Measurements from ENCODE around the gene MCCD1. TPM values are rescaled to one million over a fixed set of nuclear protein-coding genes. Genes with fewer than 3 reads are reported as not detected.

Gene MCCD1
- total RNA-seq, 1 experiment from 2014 or later, result not detected

GRCh38 chr6:31510007-31510406 is 18.8 kb upstream of the MCCD1 start:
- H3K36me3 Mint-ChIP-seq (ENCODE audit: insufficient read depth in 1 of 3, low read depth in 3 of 3), result peaks cover 41 to 49% (median 49%) of the 10 kb centered on the region in 3 experiments

More at GRCh38 chr6:31510007-31510406, 18.8 kb upstream of the MCCD1 start:
- H2AFZ ChIP-seq (ENCODE audit: low read length), result no peak overlapping the region
- no peak overlapping the region for H3K4ac ChIP-seq (ENCODE audit: low read depth, low read length)
- H3K23me2 ChIP-seq (ENCODE audit: insufficient read length, low read depth, low read length, poor library complexity, severe bottlenecking), result no peaks in the 10 kb centered on the region
- H3K27ac Mint-ChIP-seq, result no peak overlapping the region; a peak in 1 of 7 replicates
- no peaks in the 10 kb centered on the region for H3K27me3 ChIP-seq (ENCODE audit: insufficient read depth, low read length)
- no peak overlapping the region for H2BK120ac ChIP-seq (ENCODE audit: low read depth, low read length, poor library complexity, severe bottlenecking)
- no peak for DNase-seq
- H3K4me1 ChIP-seq (ENCODE audit: insufficient read depth, low read length), result no peaks in the 10 kb centered on the region
- no peaks in the 10 kb centered on the region for H3K79me1 ChIP-seq (ENCODE audit: insufficient read depth, low read depth, low read length, poor library complexity, severe bottlenecking)
- H3K56ac ChIP-seq (ENCODE audit: insufficient read length, low read depth, low read length), result no peak overlapping the region
- no peak overlapping the region for H2BK12ac ChIP-seq (ENCODE audit: insufficient read length, low read depth, low read length)
- WGBS (ENCODE audit: extremely low coverage, insufficient read length, low lambda C conversion rate), result no CpG with 5 or more reads among the region's 4 CpGs
- no peak overlapping the region for H3K27ac ChIP-seq (ENCODE audit: insufficient read length, low read depth, low read length)
- no peak overlapping the region for H2BK5ac ChIP-seq (ENCODE audit: insufficient read length, low read length)
- H3K79me2 ChIP-seq (ENCODE audit: insufficient read depth, low read length), result no peaks in the 10 kb centered on the region
- no peaks in the 10 kb centered on the region for H3K27me3 Mint-ChIP-seq (ENCODE audit: low read depth)
- H3K4me1 Mint-ChIP-seq, result peaks cover 0 to 5% of the 10 kb centered on the region in 2 experiments; a peak in 2 of 4 replicates
- H4K5ac ChIP-seq (ENCODE audit: insufficient read length, low read depth, low read length), result no peak overlapping the region
- H2BK20ac ChIP-seq (ENCODE audit: low read depth, low read length, poor library complexity, severe bottlenecking), result no peak overlapping the region
- TF ChIP-seq CTCF (conservative IDR thresholded peaks at IDR 0.05), result no peak
- no peak overlapping the region for H3T11ph ChIP-seq (ENCODE audit: low read length)
- no peak overlapping the region for H3K23ac ChIP-seq (ENCODE audit: insufficient read length, low read depth, low read length)
- no peak overlapping the region for H3K14ac ChIP-seq (ENCODE audit: insufficient read depth, low read length)
- H3K9me3 Mint-ChIP-seq, result peaks cover 0 to 2% of the 10 kb centered on the region in 2 experiments; a peak in 2 of 5 replicates
- H3K4me2 ChIP-seq (ENCODE audit: insufficient read depth, insufficient read length, low read length), result no peak overlapping the region
- no peak overlapping the region for H3K18ac ChIP-seq (ENCODE audit: insufficient read length, low read depth, low read length)
- H4K8ac ChIP-seq (replicated peaks; ENCODE audit: insufficient read length, low read depth, low read length), result no peak overlapping the region
- H3K9me3 ChIP-seq (ENCODE audit: control insufficient read depth, low read depth, low read length), result no peaks in the 10 kb centered on the region
- no peaks in the 10 kb centered on the region for H4K20me1 ChIP-seq (ENCODE audit: control insufficient read depth, insufficient read depth, insufficient read length)
- no peak overlapping the region for H3K9ac ChIP-seq (ENCODE audit: extremely low read depth, insufficient read length, low read length)
- H3K4me3 Mint-ChIP-seq, result no peak overlapping the region
- H2BK15ac ChIP-seq (ENCODE audit: low read depth, low read length), result no peak overlapping the region
- no peak overlapping the region for H2AK5ac ChIP-seq (ENCODE audit: insufficient read length, low read length)
- no peak overlapping the region for H4K91ac ChIP-seq (ENCODE audit: insufficient read length, low read depth, low read length)

Data from H9 (cell line).